Neural progenitor cell (in vitro differentiated cells): ENCODE results near the gene TRABD2A. TPM values are rescaled to one million over a fixed set of nuclear protein-coding genes. Genes with fewer than 3 reads are reported as not detected.

Experiments
- DNase-seq: peaks from one replicate; pipeline ENCODE4 v3.0.0-alpha.2; 2016; ENCODE audit warnings: low spot score
- H2AFZ ChIP-seq: fragments of 200-600 bp; sonication (generic); replicated peaks from 2 replicates; pipeline ENCODE4 v1.6.1; 2016; ENCODE audit warnings: antibody characterized with exemption
- H3F3A ChIP-seq: fragments of 200-600 bp; sonication (generic); 2 replicates; pipeline ENCODE4 v1.6.1; 2016; ENCODE audit warnings: antibody characterized with exemption, low read depth
- H3K27ac ChIP-seq: fragments of 200-600 bp; sonication (generic); 2 replicates; pipeline ENCODE4 v1.5.1; 2016; ENCODE audit warnings: mild to moderate bottlenecking
- H3K27me3 ChIP-seq: fragments of 200-600 bp; sonication (generic); 2 replicates; pipeline ENCODE4 v1.6.1; 2016; ENCODE audit warnings: mild to moderate bottlenecking, moderate library complexity
- H3K36me3 ChIP-seq: fragments of 200-600 bp; sonication (generic); 2 replicates; pipeline ENCODE4 v1.5.1; 2016
- H3K4me1 ChIP-seq: fragments of 200-600 bp; sonication (generic); 2 replicates; pipeline ENCODE4 v1.6.1; 2016; ENCODE audit warnings: mixed run types
- H3K4me2 ChIP-seq: fragments of 200-600 bp; sonication (generic); 2 replicates; pipeline ENCODE4 v1.6.1; 2016
- H3K4me3 ChIP-seq: fragments of 200-600 bp; sonication (generic); 2 replicates; pipeline ENCODE4 v1.5.1; 2016
- H3K79me2 ChIP-seq: fragments of 200-600 bp; sonication (generic); 2 replicates; pipeline ENCODE4 v1.6.1; 2016; ENCODE audit warnings: low read depth
- H3K9ac ChIP-seq: fragments of 200-600 bp; sonication (generic); 2 replicates; pipeline ENCODE4 v1.6.1; 2016
- H3K9me3 ChIP-seq: fragments of 200-600 bp; sonication (generic); 2 replicates; pipeline ENCODE4 v1.5.1; 2016; ENCODE audit warnings: low read depth
- H4K20me1 ChIP-seq: fragments of 200-600 bp; sonication (generic); 2 replicates; pipeline ENCODE4 v1.6.1; 2016; ENCODE audit warnings: low read depth
- H3K27ac Mint-ChIP-seq: 3 replicates; pipeline ENCODE4 v1.8.0; 2021; ENCODE audit warnings: mixed read lengths
- H3K27me3 Mint-ChIP-seq: 2 replicates; pipeline ENCODE4 v1.8.0; 2022; ENCODE audit warnings: low read depth, mild to moderate bottlenecking, inconsistent platforms, moderate library complexity, mixed read lengths; ENCODE audit not compliant: insufficient read depth
- H3K36me3 Mint-ChIP-seq: 3 replicates; pipeline ENCODE4 v1.8.0; 2021; ENCODE audit warnings: mixed read lengths
- H3K4me1 Mint-ChIP-seq: 3 replicates; pipeline ENCODE4 v1.8.0; 2021; ENCODE audit warnings: mixed read lengths
- H3K4me3 Mint-ChIP-seq: 3 replicates; pipeline ENCODE4 v1.8.0; 2021; ENCODE audit warnings: mild to moderate bottlenecking, moderate library complexity, mixed read lengths
- H3K9me3 Mint-ChIP-seq: 3 replicates; pipeline ENCODE4 v1.8.0; 2020; ENCODE audit warnings: mixed read lengths
- CTCF ChIP-seq: fragments of 200-600 bp; sonication (generic); IDR thresholded peaks from 2 replicates; pipeline ENCODE4 v1.5.1; 2017; ENCODE audit warnings: antibody characterized with exemption, mild to moderate bottlenecking
- EZH2 ChIP-seq: fragments of 200-600 bp; sonication (generic); IDR thresholded peaks from 2 replicates; pipeline ENCODE4 v1.6.1; 2017; ENCODE audit warnings: antibody characterized with exemption, mild to moderate bottlenecking, moderate library complexity
- EZH2phosphoT487 ChIP-seq: fragments of 200-600 bp; sonication (generic); IDR thresholded peaks from 2 replicates; pipeline ENCODE4 v1.6.1; 2017; ENCODE audit warnings: antibody characterized with exemption
- total RNA-seq: library from RNA; depleted of rRNA; stranded (reverse); fragments of >200 nt; gene quantifications from 2 replicates; pipeline ENCODE4 v1.2.3, GENCODE V29; 2015; ENCODE audit warnings: low replicate concordance

TRABD2A gene
- total RNA-seq, 1 donor from 2014 or later = 2.0 TPM

GRCh38 chr2:84846741-84847142 is 34.1 kb downstream of the TRABD2A start:
- no peak overlapping the region for H3K4me3 ChIP-seq
- H3K27ac Mint-ChIP-seq = no peak overlapping the region
- no peak overlapping the region for H3K4me2 ChIP-seq
- DNase-seq = no peak
- no peak overlapping the region for H3K4me3 Mint-ChIP-seq
- TF ChIP-seq EZH2 (no peak), EZH2phosphoT487 (no peak), CTCF (no peak)
- H3K9ac ChIP-seq = no peak overlapping the region
- peaks cover 16% of the 10 kb centered on the region for H3K4me1 Mint-ChIP-seq
- no peak overlapping the region for H2AFZ ChIP-seq
- no peaks in the 10 kb centered on the region for H3K36me3 Mint-ChIP-seq
- peaks cover 5% of the 10 kb centered on the region for H3K27me3 Mint-ChIP-seq
- H3K9me3 ChIP-seq = no peaks in the 10 kb centered on the region
- H3K4me1 ChIP-seq = no peaks in the 10 kb centered on the region
- peaks cover 3% of the 10 kb centered on the region for H3K9me3 Mint-ChIP-seq
- H4K20me1 ChIP-seq = no peaks in the 10 kb centered on the region
- H3K27ac ChIP-seq = no peak overlapping the region
- no peaks in the 10 kb centered on the region for H3K79me2 ChIP-seq
- H3F3A ChIP-seq = no peaks in the 10 kb centered on the region
- H3K27me3 ChIP-seq = no peaks in the 10 kb centered on the region
- H3K36me3 ChIP-seq = no peaks in the 10 kb centered on the region

- H3K27ac ChIP-seq = no peak overlapping the region
- peaks cover 3% of the 10 kb centered on the region for H3K9me3 Mint-ChIP-seq
- no peak overlapping the region for H3K4me3 ChIP-seq
- H3F3A ChIP-seq = no peaks in the 10 kb centered on the region
- H3K4me3 Mint-ChIP-seq = no peak overlapping the region
- H3K36me3 Mint-ChIP-seq = no peaks in the 10 kb centered on the region
- H3K27me3 Mint-ChIP-seq = peaks cover 5% of the 10 kb centered on the region
- no peak overlapping the region for H3K27ac Mint-ChIP-seq
- H3K4me1 Mint-ChIP-seq = peaks cover 16% of the 10 kb centered on the region
- H4K20me1 ChIP-seq = no peaks in the 10 kb centered on the region
- H3K36me3 ChIP-seq = no peaks in the 10 kb centered on the region
- H3K4me2 ChIP-seq = no peak overlapping the region
- no peaks in the 10 kb centered on the region for H3K4me1 ChIP-seq
- no peaks in the 10 kb centered on the region for H3K27me3 ChIP-seq
- no peak overlapping the region for H2AFZ ChIP-seq
- H3K9ac ChIP-seq = no peak overlapping the region
- no peak for DNase-seq
- H3K9me3 ChIP-seq = no peaks in the 10 kb centered on the region
- no peak for TF ChIP-seq EZH2phosphoT487
- TF ChIP-seq EZH2 = no peak
- no peak for TF ChIP-seq CTCF
- H3K79me2 ChIP-seq = no peaks in the 10 kb centered on the region
Measured at GRCh38 chr2:84846041-84846663, 34.7 kb downstream of the TRABD2A start.

GRCh38 chr2:84844141-84844540 is 36.7 kb downstream of the TRABD2A start:
- H3K79me2 ChIP-seq = no peaks in the 10 kb centered on the region
- H3K4me3 Mint-ChIP-seq = no peak overlapping the region
- H3K4me2 ChIP-seq = no peak overlapping the region
- H3K4me1 Mint-ChIP-seq = peaks cover 24% of the 10 kb centered on the region
- peaks cover 4% of the 10 kb centered on the region for H3K9me3 Mint-ChIP-seq
- no peaks in the 10 kb centered on the region for H3F3A ChIP-seq
- peaks cover 6% of the 10 kb centered on the region for H3K4me1 ChIP-seq
- no peaks in the 10 kb centered on the region for H4K20me1 ChIP-seq
- no peak overlapping the region for H3K4me3 ChIP-seq
- no peak overlapping the region for H2AFZ ChIP-seq
- no peak for DNase-seq
- H3K9ac ChIP-seq = no peak overlapping the region
- peaks cover 3% of the 10 kb centered on the region for H3K27me3 Mint-ChIP-seq
- no peak overlapping the region for H3K27ac Mint-ChIP-seq
- TF ChIP-seq EZH2phosphoT487 (no peak), CTCF (no peak), EZH2 (no peak)
- H3K36me3 ChIP-seq = no peaks in the 10 kb centered on the region
- no peaks in the 10 kb centered on the region for H3K36me3 Mint-ChIP-seq
- no peak overlapping the region for H3K27ac ChIP-seq
- no peaks in the 10 kb centered on the region for H3K9me3 ChIP-seq
- H3K27me3 ChIP-seq = no peaks in the 10 kb centered on the region
